ENCODE data around the gene SFTPA1. TPM values are rescaled to one million over a fixed set of nuclear protein-coding genes. Genes with fewer than 3 reads are reported as not detected.

SFTPA1 gene
- polyA plus RNA-seq, 3 donors, result not detected

DNA sequence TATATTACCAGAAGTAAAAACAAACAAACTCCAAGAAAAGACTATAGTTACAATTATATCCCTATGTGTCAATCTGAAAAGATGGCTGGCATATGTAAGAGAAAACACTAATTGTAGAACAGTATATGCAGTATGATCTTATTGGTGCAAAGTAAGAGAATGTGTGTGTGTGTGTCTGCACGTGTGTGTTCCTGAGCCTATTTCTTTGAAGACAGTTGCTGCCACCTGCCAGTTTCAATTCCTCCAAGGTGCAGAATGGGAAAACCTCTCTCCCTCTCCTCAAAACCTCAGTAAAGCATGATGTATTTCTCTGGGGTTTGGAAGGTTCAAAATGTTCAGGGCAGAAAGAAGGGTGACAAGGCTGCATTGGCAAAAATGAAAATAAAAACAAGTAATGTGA, 8.8 kb upstream of the SFTPA1 start:
- Histone ChIP-seq H3K4me3 (replicated peaks in 1 of 3; ENCODE audit: low read depth in 2 of 3, low read length in 3 of 3) (no peak overlapping the region), H3K9me3 (replicated peaks in 1 of 2; ENCODE audit: control insufficient read depth in 1 of 2, insufficient read depth in 1 of 2, low read length in 2 of 2) (peaks cover 3 to 10% of the 10 kb centered on the region in 2 donors), H3K4me1 (ENCODE audit: control insufficient read depth in 1 of 2, insufficient read depth in 2 of 2, low read length in 2 of 2) (no peaks in the 10 kb centered on the region), H3K27me3 (ENCODE audit: control insufficient read depth in 2 of 2, insufficient read depth in 2 of 2, low read length in 2 of 2) (no peaks in the 10 kb centered on the region), H4K20me1 (ENCODE audit: insufficient read depth, low read length) (no peaks in the 10 kb centered on the region), H3K9ac (ENCODE audit: insufficient read depth, low read length, poor library complexity, severe bottlenecking) (no peak overlapping the region), H3K79me2 (ENCODE audit: insufficient read depth, low read length) (no peaks in the 10 kb centered on the region), H3K27ac (ENCODE audit: low read depth in 1 of 2, low read length in 2 of 2) (no peak overlapping the region), H2AFZ (ENCODE audit: insufficient read depth, low read depth, low read length, poor library complexity, severe bottlenecking) (no peak overlapping the region), H3K36me3 (replicated peaks in 1 of 2; ENCODE audit: control insufficient read depth in 1 of 2, insufficient read depth in 2 of 2, low read length in 2 of 2) (no peaks in the 10 kb centered on the region), H3K4me2 (replicated peaks; ENCODE audit: extremely low read depth, low read length, poor library complexity, severe bottlenecking) (no peak overlapping the region)
- Mint-ChIP-seq H3K9me3 (peaks cover 13 to 29% (median 25%) of the 10 kb centered on the region in 7 donors), H3K27me3 (ENCODE audit: low read depth in 3 of 3) (peaks cover 3 to 7% (median 5%) of the 10 kb centered on the region in 3 donors), H3K4me1 (no peaks in the 10 kb centered on the region), H3K4me3 (no peak overlapping the region), H3K36me3 (no peaks in the 10 kb centered on the region), H3K27ac (no peak overlapping the region)
- intact Hi-C loops (cut with micrococcal nuclease), result no loop called here
- no peak for DNase-seq
- TF ChIP-seq, protein P1, sequence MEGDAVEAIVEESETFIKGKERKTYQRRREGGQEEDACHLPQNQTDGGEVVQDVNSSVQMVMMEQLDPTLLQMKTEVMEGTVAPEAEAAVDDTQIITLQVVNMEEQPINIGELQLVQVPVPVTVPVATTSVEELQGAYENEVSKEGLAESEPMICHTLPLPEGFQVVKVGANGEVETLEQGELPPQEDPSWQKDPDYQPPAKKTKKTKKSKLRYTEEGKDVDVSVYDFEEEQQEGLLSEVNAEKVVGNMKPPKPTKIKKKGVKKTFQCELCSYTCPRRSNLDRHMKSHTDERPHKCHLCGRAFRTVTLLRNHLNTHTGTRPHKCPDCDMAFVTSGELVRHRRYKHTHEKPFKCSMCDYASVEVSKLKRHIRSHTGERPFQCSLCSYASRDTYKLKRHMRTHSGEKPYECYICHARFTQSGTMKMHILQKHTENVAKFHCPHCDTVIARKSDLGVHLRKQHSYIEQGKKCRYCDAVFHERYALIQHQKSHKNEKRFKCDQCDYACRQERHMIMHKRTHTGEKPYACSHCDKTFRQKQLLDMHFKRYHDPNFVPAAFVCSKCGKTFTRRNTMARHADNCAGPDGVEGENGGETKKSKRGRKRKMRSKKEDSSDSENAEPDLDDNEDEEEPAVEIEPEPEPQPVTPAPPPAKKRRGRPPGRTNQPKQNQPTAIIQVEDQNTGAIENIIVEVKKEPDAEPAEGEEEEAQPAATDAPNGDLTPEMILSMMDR (IDR thresholded peaks at IDR 0.05), result no peak
- no CpG with 5 or more reads among the region's 1 CpG for WGBS (ENCODE audit: insufficient coverage)

- H3K36me3 ChIP-seq (replicated peaks in 1 of 2; ENCODE audit: control insufficient read depth in 1 of 2, insufficient read depth in 2 of 2, low read length in 2 of 2), result no peaks in the 10 kb centered on the region
- DNase-seq, result no peak
- H3K27ac ChIP-seq (ENCODE audit: low read depth in 1 of 2, low read length in 2 of 2), result no peak overlapping the region
- TF ChIP-seq, protein P1 (IDR thresholded peaks at IDR 0.05), result no peak
- H3K4me1 ChIP-seq (ENCODE audit: control insufficient read depth in 1 of 2, insufficient read depth in 2 of 2, low read length in 2 of 2), result no peaks in the 10 kb centered on the region
- intact Hi-C loops (cut with micrococcal nuclease), result no loop called here
- Mint-ChIP-seq H3K27me3 (ENCODE audit: low read depth in 3 of 3) (peaks cover 0 to 7% (median 3%) of the 10 kb centered on the region in 3 donors), H3K36me3 (no peaks in the 10 kb centered on the region), H3K4me3 (no peak overlapping the region), H3K9me3 (peaks cover 6 to 19% (median 16%) of the 10 kb centered on the region in 7 donors), H3K4me1 (no peaks in the 10 kb centered on the region), H3K27ac (no peak overlapping the region)
- no peak overlapping the region for H3K4me3 ChIP-seq (replicated peaks in 1 of 3; ENCODE audit: low read depth in 2 of 3, low read length in 3 of 3)
- whole genome bisulfite sequencing (ENCODE audit: insufficient coverage), result 70% methylated on average over 2 of the region's 2 CpGs
- H3K9me3 ChIP-seq (replicated peaks in 1 of 2; ENCODE audit: control insufficient read depth in 1 of 2, insufficient read depth in 1 of 2, low read length in 2 of 2), result peaks cover 0 to 5% of the 10 kb centered on the region in 2 donors
- H3K4me2 ChIP-seq (replicated peaks; ENCODE audit: extremely low read depth, low read length, poor library complexity, severe bottlenecking), result no peak overlapping the region
- H2AFZ ChIP-seq (ENCODE audit: insufficient read depth, low read depth, low read length, poor library complexity, severe bottlenecking), result no peak overlapping the region
- no peak overlapping the region for H3K9ac ChIP-seq (ENCODE audit: insufficient read depth, low read length, poor library complexity, severe bottlenecking)
- no peaks in the 10 kb centered on the region for H3K27me3 ChIP-seq (ENCODE audit: control insufficient read depth in 2 of 2, insufficient read depth in 2 of 2, low read length in 2 of 2)
- H4K20me1 ChIP-seq (ENCODE audit: insufficient read depth, low read length), result no peaks in the 10 kb centered on the region
- H3K79me2 ChIP-seq (ENCODE audit: insufficient read depth, low read length), result no peaks in the 10 kb centered on the region
Observed at GRCh38 chr10:79602953-79603352, 7.8 kb upstream of the SFTPA1 start.

All from CD14-positive monocyte (primary cell).